CD4-positive, alpha-beta T cell treated with Interleukin-15 for 1 hour (primary cell): ENCODE data around the gene HECTD2.
"Not testable (repeated sequence)": the region's sequence is repeated elsewhere in the genome, so short reads cannot be mapped to it uniquely, and the experiment has no call there.

Experiments used
- DNase-seq: peaks from one replicate; pipeline ENCODE4 v3.0.0-alpha.2; 2020

The HECTD2 gene

DNA sequence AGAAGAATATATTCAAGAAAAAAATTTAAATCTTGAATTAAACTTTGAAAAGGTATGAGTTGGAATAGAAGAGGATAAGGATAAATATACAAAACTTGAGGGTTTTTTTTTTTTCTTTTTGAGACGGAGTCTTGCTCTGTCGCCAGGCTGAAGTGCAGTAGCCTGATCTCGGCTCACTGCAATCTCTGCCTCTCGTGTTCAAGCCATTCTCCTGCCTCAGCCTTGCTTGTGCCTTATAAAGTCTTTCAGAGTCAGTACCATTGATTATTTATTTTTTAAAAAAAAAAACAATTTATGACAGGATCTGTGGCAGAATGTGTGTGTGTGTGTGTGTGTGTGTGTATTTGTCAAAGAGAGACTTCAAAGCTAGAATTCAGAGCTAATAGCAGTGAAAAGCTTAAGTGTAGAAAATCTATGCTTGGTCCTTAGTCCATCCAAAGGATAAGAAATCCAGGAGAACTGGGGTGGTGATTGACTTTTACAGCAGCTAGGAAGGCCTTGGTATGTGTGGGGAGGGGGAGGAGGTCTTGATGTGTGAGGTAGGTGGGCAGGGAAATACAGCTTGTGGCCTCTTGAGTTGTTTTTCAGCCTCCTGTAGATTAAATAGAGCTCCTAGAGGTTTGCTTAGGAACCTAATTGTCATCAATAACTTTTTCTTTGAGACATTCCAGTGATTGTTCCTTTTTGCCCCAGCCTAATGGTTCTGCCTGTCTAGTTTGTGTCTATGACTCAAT lies 2.4 kb downstream of the HECTD2 start:
- DNase-seq = no peak

DNA sequence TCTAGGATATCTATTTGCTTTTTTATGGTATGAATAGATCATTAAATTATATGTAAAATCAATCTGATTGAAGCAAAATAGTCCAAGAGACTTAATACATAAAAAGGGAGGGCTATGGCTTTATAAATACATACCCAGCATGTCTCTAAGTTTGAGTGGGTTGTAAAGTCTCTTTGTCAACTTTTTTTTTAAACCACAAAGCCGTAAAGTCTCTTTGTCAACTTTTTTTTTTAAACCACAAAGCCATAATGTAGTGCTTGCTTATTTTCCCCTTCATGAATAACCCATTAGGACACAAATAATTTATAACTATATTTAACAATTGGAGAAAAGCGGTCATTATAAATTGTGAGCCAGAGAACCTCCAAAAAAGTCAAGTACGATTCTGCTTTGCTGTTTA lies 5.7 kb downstream of the HECTD2 start:
- DNase-seq = no peak

DNA sequence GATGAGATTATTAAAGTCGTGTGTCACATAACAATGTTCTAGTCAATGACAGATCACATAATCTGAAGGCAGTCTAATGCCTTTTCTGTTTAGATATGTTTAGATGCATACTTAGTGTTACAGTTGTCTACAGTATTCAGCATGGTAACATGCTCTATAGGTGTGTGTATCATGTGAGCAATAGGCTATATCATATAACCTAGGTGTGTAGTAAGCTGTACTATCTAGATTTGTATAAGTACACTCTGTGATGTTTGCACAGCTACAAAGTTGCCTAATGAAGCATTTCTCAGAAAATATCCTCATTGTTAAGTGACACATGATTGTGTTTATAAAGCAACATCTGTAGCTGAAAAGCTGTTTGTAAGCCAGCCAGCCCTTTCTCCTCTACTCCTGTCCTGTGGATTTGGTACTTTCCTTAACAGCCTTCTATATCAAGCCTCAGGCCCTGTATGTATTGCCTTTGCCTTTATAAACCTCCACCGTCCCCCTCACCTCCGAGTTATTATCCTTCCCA lies 6.3 kb downstream of the HECTD2 start:
- no peak for DNase-seq

DNA sequence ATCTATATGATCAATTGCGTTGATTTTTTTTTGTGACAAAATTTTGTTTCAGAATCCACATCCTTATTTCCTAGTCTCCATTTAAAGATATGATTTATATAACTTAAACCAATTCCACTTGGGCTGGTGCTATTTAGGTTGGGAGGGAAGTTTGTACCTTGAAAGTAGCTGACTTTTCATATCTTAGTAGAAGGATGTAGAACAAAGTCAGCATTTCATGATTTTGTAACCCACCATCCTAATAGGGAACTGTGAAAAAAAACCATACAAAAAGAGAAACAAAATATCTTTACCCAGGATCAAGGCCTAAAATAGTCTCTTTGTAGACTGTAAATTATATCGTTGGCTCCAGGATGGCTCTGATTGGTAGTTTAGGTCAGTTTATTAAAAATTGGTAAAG lies 8.3 kb downstream of the HECTD2 start:
- DNase-seq = no peak

DNA sequence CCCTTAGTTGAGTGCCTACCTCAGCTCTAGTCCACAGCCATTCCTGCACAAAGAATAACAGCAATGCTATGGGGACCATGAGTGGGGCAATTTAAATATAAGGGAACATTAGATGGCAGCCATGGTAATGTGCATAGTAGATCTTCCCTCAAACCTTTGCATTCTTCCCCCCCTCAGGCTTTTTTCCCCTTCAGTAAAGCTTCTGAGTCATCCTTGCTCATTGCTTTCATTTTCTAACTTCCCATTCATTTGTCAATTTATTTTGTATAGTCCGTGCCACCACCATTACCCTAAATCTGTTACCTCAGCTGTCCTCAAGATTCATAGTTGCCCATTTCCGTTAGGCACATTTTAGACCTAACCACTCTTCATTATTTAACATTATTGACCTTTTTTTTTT lies 10.7 kb downstream of the HECTD2 start:
- DNase-seq = no peak

DNA sequence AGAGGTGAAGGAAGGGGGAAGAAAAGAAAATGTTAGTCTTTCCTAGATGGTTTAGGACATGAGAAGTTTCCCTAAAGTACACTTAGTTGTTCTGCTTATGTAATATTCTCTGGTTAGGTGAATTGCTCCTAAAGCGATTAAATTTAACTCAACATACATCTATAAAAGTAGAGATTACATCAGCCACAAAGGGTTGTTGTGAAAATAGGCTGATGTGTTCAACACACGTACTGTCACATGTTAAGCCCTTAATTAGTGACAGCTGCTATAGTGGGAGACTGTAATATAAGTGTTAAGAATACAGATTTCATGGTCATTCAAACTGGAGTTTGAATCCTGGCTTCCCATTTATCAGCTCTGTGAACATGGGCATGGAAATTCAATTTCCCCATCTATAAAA lies 12.8 kb downstream of the HECTD2 start:
- no peak for DNase-seq

DNA sequence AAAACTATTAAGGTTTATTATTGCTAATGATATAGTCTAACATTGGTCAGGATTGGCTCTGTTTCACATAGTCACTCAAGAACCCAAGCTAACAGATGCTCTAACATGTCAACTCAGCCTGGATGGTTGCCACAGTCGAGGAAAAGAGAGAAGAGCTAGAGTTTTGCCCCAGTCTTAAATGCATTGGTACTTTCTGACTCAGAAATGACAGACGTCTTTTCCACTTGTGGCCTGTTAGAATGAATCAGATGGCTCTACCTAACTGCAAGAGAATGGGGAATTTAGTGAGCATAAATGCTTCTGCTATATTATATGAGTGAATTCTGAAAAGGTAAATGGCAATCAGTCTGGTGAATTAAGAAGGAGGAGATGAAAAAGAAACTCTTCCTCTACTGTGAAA lies 13.9 kb downstream of the HECTD2 start:
- DNase-seq = no peak

DNA sequence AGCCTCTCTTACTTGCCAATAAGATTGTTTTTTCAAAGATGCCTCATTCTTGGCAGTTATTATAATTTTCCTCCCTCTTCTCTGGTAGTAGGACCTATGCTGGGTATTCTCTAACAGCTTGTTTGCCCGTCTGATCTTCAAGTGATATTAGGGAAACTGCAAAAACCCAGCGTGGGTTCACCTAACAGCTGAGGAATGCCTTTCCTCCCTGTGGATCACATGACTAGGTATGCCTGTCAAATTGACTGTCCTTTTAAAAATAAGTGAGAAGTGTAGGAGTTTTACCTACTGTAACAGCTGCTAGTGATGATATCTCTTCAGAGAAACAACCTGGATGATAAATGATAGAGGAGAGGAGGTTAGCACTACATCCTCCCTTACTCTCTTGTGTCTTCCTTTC lies 22.0 kb downstream of the HECTD2 start:
- DNase-seq = no peak

DNA sequence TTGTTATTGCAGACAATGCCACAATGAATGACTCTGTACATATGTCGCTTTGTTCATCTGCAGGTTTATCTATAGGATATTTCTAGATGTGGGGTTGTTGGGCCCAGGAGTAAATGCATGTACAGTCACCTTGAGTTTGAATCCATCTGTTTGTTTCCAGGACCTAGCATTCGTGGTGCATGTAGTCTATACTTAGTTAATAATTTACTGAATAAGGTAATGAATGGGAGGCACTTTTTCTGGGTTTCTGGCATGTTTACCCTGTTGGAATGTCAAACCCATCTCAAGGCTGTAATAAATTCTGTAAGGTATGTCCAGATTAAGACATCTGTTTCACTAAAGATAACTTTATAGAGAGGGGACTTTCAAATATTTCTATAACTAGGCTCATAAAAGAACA lies 23.5 kb downstream of the HECTD2 start:
- no peak for DNase-seq

DNA sequence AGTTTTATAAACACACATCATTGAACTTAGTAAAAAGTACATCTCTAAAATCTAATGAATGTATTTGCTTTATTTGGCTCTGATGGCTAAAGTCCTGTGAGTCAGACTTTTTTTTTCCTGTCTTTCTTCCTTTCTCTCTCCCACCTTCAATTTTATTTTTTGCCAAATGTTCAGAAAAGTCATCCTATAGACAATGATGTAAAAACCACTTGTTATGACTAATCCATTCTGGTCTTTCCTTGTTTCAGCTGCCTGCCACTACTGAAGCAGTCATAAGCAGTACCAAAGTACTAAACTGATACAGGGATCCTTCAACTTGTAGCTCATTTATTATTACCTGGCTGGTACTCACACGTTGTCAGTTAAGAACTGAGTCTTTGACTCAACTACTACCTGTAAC lies 23.9 kb downstream of the HECTD2 start:
- no peak for DNase-seq

DNA sequence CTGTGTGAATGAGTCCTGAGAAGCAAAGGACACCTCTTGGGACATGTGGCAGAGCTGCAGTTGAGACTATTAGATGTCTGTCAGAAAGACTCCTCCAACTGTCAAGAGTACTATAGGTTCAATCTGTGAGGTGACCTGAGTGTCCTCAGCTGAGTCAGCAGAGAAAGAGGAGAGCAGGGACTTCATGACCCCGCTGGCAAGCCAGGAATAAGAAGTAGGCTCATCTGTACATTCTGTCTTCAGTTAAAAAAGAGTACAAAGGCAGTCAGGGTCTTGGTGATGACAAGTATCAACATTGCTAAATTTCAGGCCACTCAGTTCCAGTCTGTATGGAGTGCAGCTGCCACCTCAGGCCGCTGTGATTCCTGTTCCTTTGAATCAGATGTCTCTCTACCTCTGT lies 25.1 kb downstream of the HECTD2 start:
- no peak for DNase-seq

DNA sequence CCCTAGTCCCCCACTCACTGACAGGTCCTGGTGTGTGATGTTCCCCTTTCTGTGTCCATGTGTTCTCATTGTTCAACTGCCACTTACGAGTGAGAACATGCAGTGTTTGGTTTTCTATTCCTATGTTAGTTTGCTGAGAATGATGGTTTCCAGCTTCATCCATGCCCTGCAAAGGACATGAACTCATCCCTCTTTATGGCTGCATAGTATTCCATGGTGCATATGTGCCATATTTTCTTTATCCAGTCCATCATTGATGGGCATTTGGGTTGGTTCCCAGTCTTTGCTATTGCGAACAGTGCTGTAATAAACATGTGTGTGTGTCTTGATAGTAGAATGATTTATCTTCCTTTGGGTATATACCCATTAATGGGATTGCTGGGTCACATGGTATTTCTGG lies 28.1 kb downstream of the HECTD2 start:
- not testable (repeated sequence) for DNase-seq

DNA sequence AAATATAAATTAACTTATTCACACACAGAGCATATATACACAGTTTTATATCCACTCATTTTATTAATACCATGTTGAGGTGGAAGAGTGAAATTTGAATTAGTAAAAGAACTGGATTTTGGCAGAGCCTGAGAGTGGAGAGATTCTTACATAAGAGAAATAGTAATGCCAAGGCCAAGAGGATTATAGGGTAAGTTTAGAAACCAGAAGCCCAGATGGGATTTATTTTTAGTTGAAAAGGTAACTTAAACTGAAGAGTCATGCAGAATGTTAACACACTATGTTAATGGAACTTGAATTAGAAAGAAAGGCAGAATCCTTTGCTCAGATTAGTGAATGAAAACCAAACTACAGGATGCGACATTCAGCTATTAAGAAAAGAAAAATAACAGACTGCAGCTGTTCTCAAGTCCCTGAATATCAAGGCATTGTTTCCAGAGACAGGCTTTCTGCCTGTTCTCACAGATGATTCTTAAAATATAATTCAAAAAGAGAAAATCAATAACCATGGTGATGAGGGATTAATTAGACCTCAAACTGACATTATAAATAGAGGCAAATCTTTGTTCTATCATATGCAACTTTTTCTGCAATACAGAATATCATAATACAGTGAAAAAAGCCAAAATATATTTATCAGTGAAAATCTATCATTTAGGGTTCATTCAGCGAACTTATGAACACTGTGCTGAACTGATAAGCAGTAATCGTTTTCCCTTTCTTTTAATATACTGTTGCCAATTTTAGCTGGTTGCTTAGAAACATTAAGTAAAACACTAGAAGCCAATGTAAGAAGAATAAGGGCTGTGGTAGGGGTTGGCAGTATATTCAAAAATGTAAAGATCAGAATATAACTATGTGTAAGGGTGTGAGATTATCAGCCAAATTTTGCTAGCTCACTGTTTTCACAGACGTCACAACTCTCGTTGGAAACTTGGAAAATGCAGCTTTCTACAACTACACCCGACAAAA lies 34.4 kb downstream of the HECTD2 start:
- DNase-seq = no peak

DNA sequence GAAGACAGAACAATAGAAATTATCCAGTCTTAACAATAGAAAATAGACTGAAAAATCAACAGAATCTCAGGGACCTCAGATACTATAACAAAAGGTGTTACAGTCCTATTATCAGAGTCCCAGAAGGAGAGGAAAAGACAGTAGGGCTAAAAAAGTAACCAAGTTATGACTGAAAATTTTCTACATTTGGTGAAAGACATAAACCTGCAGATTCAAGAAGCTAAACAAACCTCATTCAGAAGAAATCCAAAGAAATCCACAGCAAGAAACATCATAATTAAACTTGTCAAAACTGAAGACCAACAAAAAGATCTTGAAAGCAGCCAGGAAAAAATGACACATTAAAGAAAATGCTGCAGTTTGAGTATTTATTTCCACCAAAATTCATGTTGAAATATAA lies 41.9 kb downstream of the HECTD2 start:
- DNase-seq = no peak

DNA sequence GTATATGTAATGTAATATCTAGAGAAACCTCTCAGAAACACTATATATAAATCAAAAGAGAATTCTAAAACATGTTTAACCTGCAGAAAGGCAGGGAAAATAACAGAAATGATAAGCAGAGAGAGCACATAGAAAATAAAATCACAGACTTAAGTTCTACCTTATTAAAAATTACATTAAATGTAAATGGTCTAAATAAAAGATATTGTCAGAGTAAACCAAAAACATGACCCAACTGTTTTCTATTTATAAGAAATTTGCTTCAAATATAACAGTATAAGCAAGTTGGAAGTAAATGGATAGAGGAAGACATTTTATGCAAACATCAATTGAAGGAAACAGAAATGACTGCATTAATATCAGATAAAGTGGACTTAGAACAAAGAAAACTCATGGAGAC lies 43.4 kb downstream of the HECTD2 start:
- DNase-seq = no peak

DNA sequence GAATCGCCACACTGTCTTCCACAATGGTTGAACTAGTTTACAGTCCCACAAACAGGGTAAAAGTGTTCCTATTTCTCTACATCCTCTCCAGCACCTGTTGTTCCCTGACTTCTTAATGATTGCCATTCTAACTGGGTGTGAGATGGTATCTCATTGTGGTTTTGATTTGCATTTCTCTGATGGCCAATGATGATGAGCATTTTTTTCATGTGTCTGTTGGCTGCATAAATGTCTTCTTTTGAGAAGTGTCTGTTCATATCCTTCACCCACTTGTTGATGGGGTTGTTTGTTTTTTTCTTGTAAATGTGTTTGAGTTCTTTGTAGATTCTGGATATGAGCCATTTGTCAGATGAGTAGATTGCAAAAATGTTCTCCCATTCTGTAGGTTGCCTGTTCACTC lies 45.0 kb downstream of the HECTD2 start:
- DNase-seq = not testable (repeated sequence)

DNA sequence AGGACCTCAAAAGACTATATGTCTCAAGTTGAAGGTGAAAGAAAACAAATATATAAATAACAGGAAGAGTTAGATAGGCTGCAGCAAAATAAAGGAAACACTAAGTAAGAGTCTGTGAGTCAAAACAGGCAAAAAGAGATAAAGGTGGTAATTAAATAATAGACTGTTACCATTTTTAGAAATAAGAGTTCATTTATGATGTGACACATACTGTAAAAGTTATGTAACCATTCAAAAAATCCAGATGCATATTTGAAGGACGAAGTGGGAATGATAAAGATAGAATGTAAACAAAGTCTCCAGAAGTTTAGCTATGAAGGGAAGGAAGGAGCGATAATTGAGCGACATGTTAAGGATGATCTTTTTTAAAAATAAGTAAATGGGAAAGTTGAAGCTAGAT lies 50.5 kb downstream of the HECTD2 start:
- DNase-seq = no peak

DNA sequence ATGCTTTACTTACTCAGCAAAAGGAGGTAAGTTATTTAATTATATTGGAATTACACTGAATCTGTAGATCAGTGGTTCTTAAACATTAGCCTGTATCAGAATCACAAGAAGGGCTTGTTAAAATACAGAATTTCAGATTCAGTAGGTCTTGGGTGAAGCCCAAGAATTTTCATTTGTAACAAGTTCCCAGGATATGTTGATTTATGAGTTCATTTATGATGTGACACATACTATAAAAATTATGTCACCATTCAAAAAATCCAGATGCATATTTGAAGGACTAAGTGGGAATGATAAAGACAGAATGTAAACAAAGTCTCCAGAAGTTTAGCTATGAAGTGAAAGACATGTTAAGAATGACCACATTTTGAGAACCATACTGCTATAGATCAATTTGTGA lies 52.3 kb downstream of the HECTD2 start:
- DNase-seq = no peak

DNA sequence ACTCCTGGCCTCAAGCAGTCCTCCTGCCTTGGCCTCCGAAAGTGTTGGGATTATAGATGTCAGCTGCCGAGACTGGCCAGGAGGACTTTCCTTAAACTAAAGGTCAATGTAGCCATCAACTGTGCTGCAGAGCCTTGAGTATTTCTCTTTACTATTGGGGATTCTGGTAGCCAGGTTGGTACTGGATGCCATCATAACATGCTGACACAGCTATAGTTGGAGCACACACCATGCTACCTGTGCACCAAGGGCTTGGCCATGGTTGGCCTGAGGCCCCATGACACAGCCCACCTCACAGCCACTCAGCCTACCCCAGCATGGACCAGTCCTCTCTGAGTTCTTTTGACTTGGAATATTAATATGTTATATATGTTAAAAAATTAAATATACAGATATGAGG lies 54.4 kb downstream of the HECTD2 start:
- no peak for DNase-seq

DNA sequence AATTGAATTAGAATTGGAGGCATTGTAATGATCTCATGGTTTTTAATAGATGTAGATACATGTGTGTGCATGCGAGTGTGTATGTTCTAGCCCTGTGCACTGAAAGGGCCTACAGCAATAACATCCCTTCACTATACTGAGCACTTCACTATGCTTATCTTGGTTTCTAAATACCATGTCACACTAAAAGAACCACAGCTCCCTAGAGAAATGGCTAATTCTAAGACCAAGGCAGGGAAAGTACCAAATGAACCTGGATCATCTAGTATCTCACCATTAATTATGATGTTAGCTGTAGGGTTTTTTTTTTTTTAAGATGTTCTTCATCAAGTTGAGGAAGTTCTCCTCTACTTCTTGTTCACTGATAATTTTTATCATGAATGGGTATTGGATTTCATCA lies 55.1 kb downstream of the HECTD2 start:
- no peak for DNase-seq

DNA sequence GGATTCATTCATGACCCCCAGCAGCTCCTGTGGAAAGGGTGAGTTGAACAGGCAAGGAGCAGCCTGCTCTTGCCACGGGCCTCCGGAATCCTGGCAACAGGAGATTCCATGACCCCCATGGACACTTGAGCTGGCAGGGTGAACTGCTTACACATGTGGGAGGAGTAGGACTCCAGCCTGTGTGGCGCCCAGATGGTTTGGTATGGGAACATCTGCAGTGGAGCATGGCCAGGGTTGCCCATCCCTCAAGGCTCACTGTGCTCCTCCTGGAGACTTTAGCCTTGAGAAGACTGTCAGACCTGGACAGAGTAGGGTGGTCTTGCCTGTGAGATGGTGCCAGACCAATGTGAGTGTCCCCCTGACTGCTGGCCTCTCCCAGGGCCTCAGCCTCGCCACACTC lies 57.0 kb downstream of the HECTD2 start:
- no peak for DNase-seq

DNA sequence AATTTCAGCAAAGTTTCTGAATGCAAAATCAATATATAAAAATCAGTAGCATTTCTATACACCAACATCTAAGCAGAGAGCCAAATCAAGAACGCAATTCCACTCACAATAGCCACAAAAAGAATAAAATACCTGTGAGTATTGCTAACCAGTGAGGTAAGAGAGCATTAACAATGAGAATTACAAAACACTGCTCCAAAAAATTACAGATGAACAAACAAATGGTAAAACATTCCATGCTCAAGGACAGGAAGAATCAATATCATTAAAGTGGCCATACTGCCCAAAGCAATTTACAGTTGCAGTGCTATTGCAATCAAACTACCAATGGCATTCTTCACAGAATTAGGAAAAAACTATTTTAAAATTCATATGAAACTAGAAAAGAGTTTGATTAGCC lies 61.5 kb downstream of the HECTD2 start:
- DNase-seq = no peak

DNA sequence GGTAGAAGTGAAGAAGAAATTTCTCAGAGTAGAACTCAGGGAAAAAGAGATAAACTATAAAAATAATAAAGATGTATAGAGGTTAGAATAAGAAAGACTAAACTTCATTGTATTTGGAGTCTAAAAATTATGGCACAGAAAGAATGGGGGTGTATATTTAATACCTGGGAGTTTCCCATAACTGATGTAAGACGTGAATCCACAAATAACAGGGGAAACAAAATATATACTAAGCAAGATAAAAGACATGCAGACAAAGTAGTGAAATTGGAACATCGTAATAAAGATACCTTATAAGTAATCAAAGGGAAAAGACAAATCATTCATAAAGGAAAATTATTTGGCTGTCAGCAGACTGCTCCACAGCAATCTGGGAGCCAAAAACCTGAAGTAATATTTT lies 62.8 kb downstream of the HECTD2 start:
- no peak for DNase-seq

DNA sequence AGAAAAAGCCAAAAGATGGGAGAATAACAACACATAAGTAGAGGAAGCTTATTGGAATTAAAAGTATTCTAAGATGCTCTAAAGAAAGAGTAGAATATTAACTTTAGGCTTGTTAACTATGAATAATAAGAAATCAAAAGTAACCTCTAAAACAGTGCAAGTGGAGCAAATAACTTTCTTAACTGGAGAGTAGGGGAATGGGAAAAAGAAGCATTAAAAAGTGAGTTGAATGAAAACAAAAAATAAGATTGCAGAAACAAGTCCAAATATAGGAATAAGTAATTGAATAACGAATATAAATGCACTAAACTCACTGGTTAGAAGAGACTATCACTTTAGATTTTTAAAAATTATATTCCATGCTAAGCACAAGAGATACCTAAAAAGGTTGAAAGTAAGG lies 63.9 kb downstream of the HECTD2 start:
- DNase-seq = no peak
